GM12875 (cell line): ENCODE results near the gene KANSL1L.

Experiments used
- H3K4me3 ChIP-seq: one replicate; pipeline ENCODE4 v1.5.1; 2011; ENCODE audit warnings: low read depth, low read length, control low read depth
- CTCF ChIP-seq: IDR thresholded peaks from 2 replicates; pipeline ENCODE4 v1.5.1; 2011; ENCODE audit warnings: low read depth, mild to moderate bottlenecking, control low read depth, inconsistent platforms, low read length, moderate library complexity, borderline replicate concordance; ENCODE audit not compliant: insufficient read depth

Gene KANSL1L

GRCh38 chr2:210171309-210172218, at the start of gene KANSL1L:
Gene KANSL1L (minus strand): TSS chr2:210171409. CDS start chr2:210154582, 16,827 bp downstream.
- no peak for TF ChIP-seq CTCF
- peak within 1 kb of the TSS; percentile 85 for H3K4me3 ChIP-seq

GRCh38 chr2:210215120-210215519, 43.9 kb upstream of the KANSL1L start:
- TF ChIP-seq CTCF: no peak
- H3K4me3 ChIP-seq: no peak overlapping the region

GRCh38 chr2:210210185-210210584, 39.0 kb upstream of the KANSL1L start:
- H3K4me3 ChIP-seq: no peak overlapping the region
- no peak for TF ChIP-seq CTCF

- no peak overlapping the region for H3K4me3 ChIP-seq
- no peak for TF ChIP-seq CTCF
These were observed 36.7 kb upstream of the KANSL1L start for GRCh38 chr2:210207929-210208328.

- no peak for TF ChIP-seq CTCF
- H3K4me3 ChIP-seq: no peak overlapping the region
These were observed 32.3 kb upstream of the KANSL1L start for GRCh38 chr2:210203558-210203957.

- no peak overlapping the region for H3K4me3 ChIP-seq
- TF ChIP-seq CTCF: no peak
These were observed 31.9 kb upstream of the KANSL1L start for GRCh38 chr2:210203147-210203546.

- no peak for TF ChIP-seq CTCF
- no peak overlapping the region for H3K4me3 ChIP-seq
These were observed 28.6 kb upstream of the KANSL1L start for GRCh38 chr2:210199854-210200253.
